HepG2 (cell line): Measurements from ENCODE around the gene ESRP2. TPM values are rescaled to one million over a fixed set of nuclear protein-coding genes. Genes with fewer than 3 reads are reported as not detected.

ENCODE experiments used
- ELF1 ChIP-seq: sonication (generic); formaldehyde crosslinking; IDR thresholded peaks from 2 replicates; pipeline ENCODE4 v1.4.0; 2020; ENCODE audit warnings: missing genetic modification reagents
- HDAC1 ChIP-seq: sonication (generic); formaldehyde crosslinking; IDR thresholded peaks from 2 replicates; pipeline ENCODE4 v1.5.1; 2020; ENCODE audit warnings: mild to moderate bottlenecking, missing genetic modification reagents
- HNF4A ChIP-seq: sonication (generic); formaldehyde crosslinking; IDR thresholded peaks from 2 replicates; pipeline ENCODE4 v1.4.0; 2020; ENCODE audit warnings: missing genetic modification reagents
- IKZF1 ChIP-seq: fragments of 450-650 bp; IDR thresholded peaks from 2 replicates; pipeline ENCODE4 v1.7.1; 2016
- KDM6A ChIP-seq: IDR thresholded peaks from 2 replicates; pipeline ENCODE4 v1.6.1; 2016; ENCODE audit warnings: low read depth
- TP53 ChIP-seq: sonication (generic); formaldehyde crosslinking; conservative IDR thresholded peaks from 2 replicates; pipeline ENCODE4 v1.4.0; 2020; ENCODE audit warnings: missing genetic modification reagents
- ZNF713 ChIP-seq: sonication (generic); formaldehyde crosslinking; IDR thresholded peaks from 2 replicates; pipeline ENCODE4 v1.4.0; 2020; ENCODE audit warnings: mild to moderate bottlenecking, missing genetic modification reagents
- ZNF766 ChIP-seq: sonication (generic); formaldehyde crosslinking; IDR thresholded peaks from 2 replicates; pipeline ENCODE4 v1.5.0; 2020; ENCODE audit warnings: missing genetic modification reagents, borderline replicate concordance
- polyA plus RNA-seq, 8 experiments: library from polyadenylated mRNA; depleted of rRNA in 3 of 8; stranded (reverse) in 7 of 8; unstranded in 1 of 8; fragments of >200 nt; fragmentation: Illumina TruSeq in 4 of 8; extraction: Trizol in 4 of 8; gene quantifications; 2 replicates each; pipeline versions ENCODE4 v1.2.1 to v1.2.3, GENCODE V29; 2011 to 2016; ENCODE audit warnings: low read depth in 4 of 8, missing spikeins in 1 of 8, mixed read lengths in 1 of 8; ENCODE audit not compliant: insufficient read depth in 1 of 8
- total RNA-seq, 5 experiments: library from RNA; depleted of rRNA; stranded (reverse); fragments of >200 nt; fragmentation: Illumina TruSeq; extraction: Trizol; gene quantifications; 2 replicates each; pipeline ENCODE4 v1.2.3, GENCODE V29; 2016; ENCODE audit warnings: low read depth in 1 of 5
- TF ChIP-seq, protein P1 (sequence below): sonication (generic); formaldehyde crosslinking; IDR thresholded peaks from 2 replicates; pipeline ENCODE4 v1.4.0; 2020; ENCODE audit warnings: mild to moderate bottlenecking, missing genetic modification reagents, borderline replicate concordance
- TF ChIP-seq, protein P2 (sequence below): sonication (generic); formaldehyde crosslinking; IDR thresholded peaks from 2 replicates; pipeline ENCODE4 v1.5.0; 2020; ENCODE audit warnings: mild to moderate bottlenecking, missing genetic modification reagents
- TF ChIP-seq, protein P3 (sequence below): sonication (generic); formaldehyde crosslinking; IDR thresholded peaks from 2 replicates; pipeline ENCODE4 v1.5.0; 2020; ENCODE audit warnings: missing genetic modification reagents, mild to moderate bottlenecking, borderline replicate concordance
- TF ChIP-seq, protein P4 (sequence below): sonication (generic); formaldehyde crosslinking; IDR thresholded peaks from 2 replicates; pipeline ENCODE4 v1.4.0; 2020; ENCODE audit warnings: missing genetic modification reagents, low read depth, mild to moderate bottlenecking, borderline replicate concordance
- TF ChIP-seq, protein P5 (sequence below): sonication (generic); formaldehyde crosslinking; IDR thresholded peaks from 2 replicates; pipeline ENCODE4 v1.5.0; 2020; ENCODE audit warnings: missing genetic modification reagents
- TF ChIP-seq, protein P6 (sequence below): sonication (generic); formaldehyde crosslinking; IDR thresholded peaks from 2 replicates; pipeline ENCODE4 v1.5.0; 2020; ENCODE audit warnings: missing genetic modification reagents
- TF ChIP-seq, protein P7 (sequence below): IDR thresholded peaks from 2 replicates; pipeline ENCODE4 v1.6.1; 2012; ENCODE audit warnings: low read depth, low read length, improper control_type of control experiment

The ESRP2 gene
- total and polyA plus RNA-seq, 2 of the 13 experiments (the other 11 are each of a cell fraction or from before 2014, with no cell fraction given) = 21.1 to 32.4 TPM

DNA sequence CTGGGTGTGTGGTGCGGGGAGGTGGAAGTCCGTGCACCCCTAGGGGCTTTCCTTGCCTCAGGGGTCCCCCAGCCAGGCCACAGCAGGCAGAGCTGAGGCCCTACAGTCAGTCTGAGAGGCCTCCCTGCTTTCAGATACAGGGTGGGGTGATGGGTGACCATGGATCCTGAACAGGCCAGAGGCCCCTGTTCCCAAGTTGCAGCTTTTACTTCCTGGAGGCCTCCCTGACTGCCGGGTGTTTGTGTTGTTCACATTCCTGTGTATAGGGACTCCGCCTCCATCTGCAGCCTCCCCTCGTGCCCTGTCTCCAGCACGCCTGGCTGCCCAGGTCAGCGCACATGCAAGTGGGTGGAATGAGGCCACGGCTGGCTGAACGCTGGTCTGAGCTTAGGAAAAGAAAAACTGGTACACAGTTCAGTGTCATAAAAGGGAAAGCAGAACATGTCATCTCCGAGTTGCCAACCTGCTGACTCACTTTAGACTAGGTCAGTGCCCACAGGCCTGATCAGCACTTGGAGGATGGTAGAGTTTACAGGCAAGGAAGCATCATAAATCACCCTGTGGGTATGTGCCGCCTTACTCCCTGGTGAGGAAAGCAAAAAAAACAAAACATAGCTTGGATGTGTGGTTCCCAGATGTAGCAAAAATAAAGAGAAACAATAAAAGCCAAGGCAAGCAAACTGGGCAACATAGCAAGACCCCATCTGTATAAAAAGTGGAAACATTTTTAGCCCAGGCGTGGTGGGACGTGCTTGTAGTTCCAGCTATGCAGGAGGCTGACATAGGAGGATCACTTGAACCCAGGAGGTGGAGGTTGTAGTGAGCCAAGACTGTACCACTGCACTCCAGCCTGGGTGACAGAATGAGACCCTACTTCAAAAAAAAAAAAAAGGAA lies 22.2 kb upstream of the ESRP2 start (continued):
- TF ChIP-seq, protein P1, sequence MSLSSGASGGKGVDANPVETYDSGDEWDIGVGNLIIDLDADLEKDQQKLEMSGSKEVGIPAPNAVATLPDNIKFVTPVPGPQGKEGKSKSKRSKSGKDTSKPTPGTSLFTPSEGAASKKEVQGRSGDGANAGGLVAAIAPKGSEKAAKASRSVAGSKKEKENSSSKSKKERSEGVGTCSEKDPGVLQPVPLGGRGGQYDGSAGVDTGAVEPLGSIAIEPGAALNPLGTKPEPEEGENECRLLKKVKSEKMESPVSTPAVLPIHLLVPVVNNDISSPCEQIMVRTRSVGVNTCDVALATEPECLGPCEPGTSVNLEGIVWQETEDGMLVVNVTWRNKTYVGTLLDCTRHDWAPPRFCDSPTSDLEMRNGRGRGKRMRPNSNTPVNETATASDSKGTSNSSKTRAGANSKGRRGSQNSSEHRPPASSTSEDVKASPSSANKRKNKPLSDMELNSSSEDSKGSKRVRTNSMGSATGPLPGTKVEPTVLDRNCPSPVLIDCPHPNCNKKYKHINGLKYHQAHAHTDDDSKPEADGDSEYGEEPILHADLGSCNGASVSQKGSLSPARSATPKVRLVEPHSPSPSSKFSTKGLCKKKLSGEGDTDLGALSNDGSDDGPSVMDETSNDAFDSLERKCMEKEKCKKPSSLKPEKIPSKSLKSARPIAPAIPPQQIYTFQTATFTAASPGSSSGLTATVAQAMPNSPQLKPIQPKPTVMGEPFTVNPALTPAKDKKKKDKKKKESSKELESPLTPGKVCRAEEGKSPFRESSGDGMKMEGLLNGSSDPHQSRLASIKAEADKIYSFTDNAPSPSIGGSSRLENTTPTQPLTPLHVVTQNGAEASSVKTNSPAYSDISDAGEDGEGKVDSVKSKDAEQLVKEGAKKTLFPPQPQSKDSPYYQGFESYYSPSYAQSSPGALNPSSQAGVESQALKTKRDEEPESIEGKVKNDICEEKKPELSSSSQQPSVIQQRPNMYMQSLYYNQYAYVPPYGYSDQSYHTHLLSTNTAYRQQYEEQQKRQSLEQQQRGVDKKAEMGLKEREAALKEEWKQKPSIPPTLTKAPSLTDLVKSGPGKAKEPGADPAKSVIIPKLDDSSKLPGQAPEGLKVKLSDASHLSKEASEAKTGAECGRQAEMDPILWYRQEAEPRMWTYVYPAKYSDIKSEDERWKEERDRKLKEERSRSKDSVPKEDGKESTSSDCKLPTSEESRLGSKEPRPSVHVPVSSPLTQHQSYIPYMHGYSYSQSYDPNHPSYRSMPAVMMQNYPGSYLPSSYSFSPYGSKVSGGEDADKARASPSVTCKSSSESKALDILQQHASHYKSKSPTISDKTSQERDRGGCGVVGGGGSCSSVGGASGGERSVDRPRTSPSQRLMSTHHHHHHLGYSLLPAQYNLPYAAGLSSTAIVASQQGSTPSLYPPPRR = peak; percentile 90
- TF ChIP-seq IKZF1 (no peak), ZNF766 (CRISPR knock-in tag) (peak; percentile 63; the same call in 1 of the 2 replicates), ZNF713 (CRISPR knock-in tag) (0 out of 2 replicates have a peak, but pooled peaks have one; percentile 91), ELF1 (peak; percentile 88), HDAC1 (peak; percentile 80; the same call in 1 of the 2 replicates), TP53 (CRISPR knock-in tag) (0 out of 2 replicates have a peak, but pooled peaks have one; percentile 49), HNF4A (peak; percentile 60), KDM6A (CRISPR knock-in tag) (peak; percentile 75)
- TF ChIP-seq, protein P2, sequence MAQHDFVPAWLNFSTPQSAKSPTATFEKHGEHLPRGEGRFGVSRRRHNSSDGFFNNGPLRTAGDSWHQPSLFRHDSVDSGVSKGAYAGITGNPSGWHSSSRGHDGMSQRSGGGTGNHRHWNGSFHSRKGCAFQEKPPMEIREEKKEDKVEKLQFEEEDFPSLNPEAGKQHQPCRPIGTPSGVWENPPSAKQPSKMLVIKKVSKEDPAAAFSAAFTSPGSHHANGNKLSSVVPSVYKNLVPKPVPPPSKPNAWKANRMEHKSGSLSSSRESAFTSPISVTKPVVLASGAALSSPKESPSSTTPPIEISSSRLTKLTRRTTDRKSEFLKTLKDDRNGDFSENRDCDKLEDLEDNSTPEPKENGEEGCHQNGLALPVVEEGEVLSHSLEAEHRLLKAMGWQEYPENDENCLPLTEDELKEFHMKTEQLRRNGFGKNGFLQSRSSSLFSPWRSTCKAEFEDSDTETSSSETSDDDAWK (CRISPR knock-in tag) = no peak
- TF ChIP-seq, protein P3, sequence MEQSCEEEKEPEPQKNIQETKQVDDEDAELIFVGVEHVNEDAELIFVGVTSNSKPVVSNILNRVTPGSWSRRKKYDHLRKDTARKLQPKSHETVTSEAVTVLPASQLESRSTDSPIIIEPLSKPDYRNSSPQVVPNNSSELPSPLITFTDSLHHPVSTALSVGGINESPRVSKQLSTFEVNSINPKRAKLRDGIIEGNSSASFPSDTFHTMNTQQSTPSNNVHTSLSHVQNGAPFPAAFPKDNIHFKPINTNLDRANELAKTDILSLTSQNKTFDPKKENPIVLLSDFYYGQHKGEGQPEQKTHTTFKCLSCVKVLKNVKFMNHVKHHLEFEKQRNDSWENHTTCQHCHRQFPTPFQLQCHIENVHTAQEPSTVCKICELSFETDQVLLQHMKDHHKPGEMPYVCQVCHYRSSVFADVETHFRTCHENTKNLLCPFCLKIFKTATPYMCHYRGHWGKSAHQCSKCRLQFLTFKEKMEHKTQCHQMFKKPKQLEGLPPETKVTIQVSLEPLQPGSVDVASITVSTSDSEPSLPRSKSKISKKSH = no peak; the same call in 1 of the 2 replicates
- TF ChIP-seq, protein P4, sequence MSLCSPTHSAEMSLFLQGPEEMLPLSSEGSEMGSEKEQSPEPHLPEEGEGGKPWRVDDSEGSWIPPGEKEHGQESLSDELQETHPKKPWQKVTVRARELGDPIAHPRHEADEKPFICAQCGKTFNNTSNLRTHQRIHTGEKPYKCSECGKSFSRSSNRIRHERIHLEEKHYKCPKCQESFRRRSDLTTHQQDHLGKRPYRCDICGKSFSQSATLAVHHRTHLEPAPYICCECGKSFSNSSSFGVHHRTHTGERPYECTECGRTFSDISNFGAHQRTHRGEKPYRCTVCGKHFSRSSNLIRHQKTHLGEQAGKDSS = peak; percentile 97
- TF ChIP-seq, protein P5, sequence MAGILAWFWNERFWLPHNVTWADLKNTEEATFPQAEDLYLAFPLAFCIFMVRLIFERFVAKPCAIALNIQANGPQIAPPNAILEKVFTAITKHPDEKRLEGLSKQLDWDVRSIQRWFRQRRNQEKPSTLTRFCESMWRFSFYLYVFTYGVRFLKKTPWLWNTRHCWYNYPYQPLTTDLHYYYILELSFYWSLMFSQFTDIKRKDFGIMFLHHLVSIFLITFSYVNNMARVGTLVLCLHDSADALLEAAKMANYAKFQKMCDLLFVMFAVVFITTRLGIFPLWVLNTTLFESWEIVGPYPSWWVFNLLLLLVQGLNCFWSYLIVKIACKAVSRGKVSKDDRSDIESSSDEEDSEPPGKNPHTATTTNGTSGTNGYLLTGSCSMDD = 0 out of 2 replicates have a peak, but pooled peaks have one; percentile 42
- TF ChIP-seq, protein P6, sequence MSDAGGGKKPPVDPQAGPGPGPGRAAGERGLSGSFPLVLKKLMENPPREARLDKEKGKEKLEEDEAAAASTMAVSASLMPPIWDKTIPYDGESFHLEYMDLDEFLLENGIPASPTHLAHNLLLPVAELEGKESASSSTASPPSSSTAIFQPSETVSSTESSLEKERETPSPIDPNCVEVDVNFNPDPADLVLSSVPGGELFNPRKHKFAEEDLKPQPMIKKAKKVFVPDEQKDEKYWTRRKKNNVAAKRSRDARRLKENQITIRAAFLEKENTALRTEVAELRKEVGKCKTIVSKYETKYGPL (CRISPR knock-in tag) = peak; percentile 71; the same call in 1 of the 2 replicates
- TF ChIP-seq, protein P7, sequence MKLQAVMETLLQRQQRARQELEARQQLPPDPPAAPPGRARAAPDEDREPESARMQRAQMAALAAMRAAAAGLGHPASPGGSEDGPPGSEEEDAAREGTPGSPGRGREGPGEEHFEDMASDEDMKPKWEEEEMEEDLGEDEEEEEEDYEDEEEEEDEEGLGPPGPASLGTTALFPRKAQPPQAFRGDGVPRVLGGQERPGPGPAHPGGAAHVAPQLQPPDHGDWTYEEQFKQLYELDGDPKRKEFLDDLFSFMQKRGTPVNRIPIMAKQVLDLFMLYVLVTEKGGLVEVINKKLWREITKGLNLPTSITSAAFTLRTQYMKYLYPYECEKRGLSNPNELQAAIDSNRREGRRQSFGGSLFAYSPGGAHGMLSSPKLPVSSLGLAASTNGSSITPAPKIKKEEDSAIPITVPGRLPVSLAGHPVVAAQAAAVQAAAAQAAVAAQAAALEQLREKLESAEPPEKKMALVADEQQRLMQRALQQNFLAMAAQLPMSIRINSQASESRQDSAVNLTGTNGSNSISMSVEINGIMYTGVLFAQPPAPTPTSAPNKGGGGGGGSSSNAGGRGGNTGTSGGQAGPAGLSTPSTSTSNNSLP = 0 out of 2 replicates have a peak, but pooled peaks have one; percentile 13
